ENCODE measurements around the gene MRGPRF.

DNA sequence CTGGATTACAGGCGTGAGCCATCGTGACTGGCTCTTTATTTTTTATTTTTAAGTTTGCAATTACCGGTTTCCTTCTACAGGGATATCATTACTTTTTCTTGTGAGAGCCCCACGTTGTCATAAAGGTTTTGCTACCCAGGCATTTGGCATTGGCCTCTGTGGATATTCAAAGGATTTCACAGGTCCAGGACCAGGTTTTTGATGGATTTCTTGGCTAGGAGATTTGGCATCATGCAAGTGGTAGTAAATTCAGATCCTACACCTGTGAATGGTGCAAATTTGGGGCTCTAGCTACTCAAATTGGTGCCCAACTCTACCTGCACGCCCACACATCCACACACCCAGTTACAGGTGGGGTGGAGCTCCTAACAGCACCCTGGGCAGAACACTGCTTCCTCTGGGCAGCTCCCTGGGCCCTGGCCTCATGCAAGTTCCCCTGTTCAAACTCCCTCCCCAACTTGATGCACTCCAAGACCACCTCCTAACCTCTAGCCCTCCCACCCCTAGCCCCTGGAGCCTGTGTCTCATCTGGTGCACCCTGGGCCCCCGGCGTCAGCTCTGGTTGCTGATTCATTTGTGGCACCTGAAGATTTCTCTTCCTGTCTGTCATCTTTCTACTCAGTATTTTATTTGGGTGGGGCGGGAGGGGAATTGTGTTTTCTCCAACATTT lies 23.0 kb downstream of the MRGPRF start:
- TF ChIP-seq POLR2A (IDR thresholded peaks at IDR 0.05; ENCODE audit: low read length) (no peak), GATA1 (IDR thresholded peaks at IDR 0.05; ENCODE audit: low read depth, low read length) (no peak)
